Measurements from ENCODE around the gene CLNS1A. TPM values are rescaled to one million over a fixed set of nuclear protein-coding genes. Genes with fewer than 3 reads are reported as not detected.

Gene CLNS1A, protein sequence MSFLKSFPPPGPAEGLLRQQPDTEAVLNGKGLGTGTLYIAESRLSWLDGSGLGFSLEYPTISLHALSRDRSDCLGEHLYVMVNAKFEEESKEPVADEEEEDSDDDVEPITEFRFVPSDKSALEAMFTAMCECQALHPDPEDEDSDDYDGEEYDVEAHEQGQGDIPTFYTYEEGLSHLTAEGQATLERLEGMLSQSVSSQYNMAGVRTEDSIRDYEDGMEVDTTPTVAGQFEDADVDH
- total RNA-seq = 90.8 and 133 TPM in 2 replicates

GRCh38 chr11:77637345-77638165 lies at the start of gene CLNS1A:
Gene CLNS1A, minus strand, starts transcription at chr11:77637794. Its CDS starts 80 bp downstream, at chr11:77637714.

DNA sequence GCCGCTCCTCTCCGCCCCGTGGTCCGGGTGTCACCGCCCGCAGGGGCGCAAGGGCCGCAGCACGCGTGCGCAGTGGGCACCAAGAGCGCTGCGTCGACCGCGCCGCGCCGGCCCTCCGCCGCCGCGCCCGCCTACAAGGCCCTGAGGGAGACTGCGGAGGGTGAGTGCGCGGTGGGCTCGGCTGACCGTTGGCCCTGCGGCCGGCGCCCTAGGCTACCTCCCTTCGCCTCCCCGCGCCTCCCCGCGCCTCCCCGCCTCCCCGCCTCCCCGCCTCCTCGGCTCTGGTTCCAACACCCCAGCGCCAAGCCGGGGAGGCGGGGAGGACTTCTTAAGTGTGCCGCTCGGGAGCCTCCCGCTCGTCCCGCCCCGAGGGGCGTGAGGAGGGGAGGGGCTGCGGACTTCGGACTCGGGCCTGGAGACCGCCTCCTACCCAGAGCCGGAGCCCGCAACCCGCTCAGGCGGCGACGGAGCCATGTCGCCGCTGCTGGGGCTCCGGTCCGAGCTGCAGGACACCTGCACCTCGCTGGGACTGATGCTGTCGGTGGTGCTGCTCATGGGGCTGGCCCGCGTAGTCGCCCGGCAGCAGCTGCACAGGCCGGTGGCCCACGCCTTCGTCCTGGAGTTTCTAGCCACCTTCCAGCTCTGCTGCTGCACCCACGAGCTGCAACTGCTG lies 47.9 kb downstream of the CLNS1A start, which contains the start of gene AQP11:
Gene AQP11, plus strand, starts transcription at position 433 of the 673 bp plus-strand sequence. Its CDS starts 40 bp downstream, at position 473.

Small RNA genes within 50 kb of the gene (small RNA-seq; reads per million reads assigned to genes)
- not detected for gene RNU7-59P

Other genes with a start within 250 kb of the CLNS1A start
- 23.5 and 49.1 TPM in 2 replicates for gene PAK1, start 163.7 kb downstream of the CLNS1A start, total RNA-seq
- 0.39 and 1.1 TPM in 2 replicates for gene AQP11, start 47.8 kb downstream of the CLNS1A start, total RNA-seq
- gene RSF1, start 182.9 kb upstream of the CLNS1A start, total RNA-seq = 16.4 and 29.8 TPM in 2 replicates
- gene AAMDC, start 183.3 kb upstream of the CLNS1A start, total RNA-seq = 10.4 and 21.6 TPM in 2 replicates